GM13977 (cell line): ENCODE measurements around the gene ELF1.

ENCODE experiments used
- DNase-seq: peaks from one replicate; pipeline ENCODE4 v3.0.0; 2012; ENCODE audit warnings: low spot score
- in situ Hi-C: fragments of 300-500 bp; cut with MboI; formaldehyde crosslinking; loops from one replicate; pipeline ENCODE4 v1.12.0; 2022; ENCODE audit warnings: low sequenced_read_pairs, low pct_unique_long_range_greater_than_20kb, mixed read lengths, inconsistent platforms; ENCODE audit not compliant: unreplicated experiment
- TF ChIP-seq, protein P1 (sequence below): IDR thresholded peaks from 2 replicates; pipeline ENCODE4 v1.5.1; 2012; ENCODE audit warnings: mild to moderate bottlenecking, control low read depth; ENCODE audit not compliant: insufficient read depth; ENCODE audit errors: extremely low read depth, missing control alignments

The ELF1 gene

DNA sequence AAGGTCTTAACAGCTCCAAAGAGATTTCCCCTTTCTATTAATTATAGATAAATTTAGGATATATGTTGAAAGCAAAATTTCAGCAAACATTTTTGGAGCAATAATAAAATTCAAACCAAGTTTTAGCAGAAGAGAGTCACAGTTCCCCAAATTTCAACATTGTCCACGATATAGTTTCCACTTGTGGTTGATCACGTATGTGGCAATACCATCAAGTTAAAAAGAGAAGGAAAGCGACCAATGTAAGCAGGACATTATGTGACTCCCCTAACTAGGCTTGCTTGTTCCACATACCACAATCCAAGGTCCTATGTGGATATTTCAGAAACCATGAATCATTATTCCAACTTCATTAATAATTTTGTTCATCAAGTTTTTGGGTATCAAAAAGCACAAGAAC, 52.8 kb downstream of the ELF1 start:
- TF ChIP-seq, protein P1, sequence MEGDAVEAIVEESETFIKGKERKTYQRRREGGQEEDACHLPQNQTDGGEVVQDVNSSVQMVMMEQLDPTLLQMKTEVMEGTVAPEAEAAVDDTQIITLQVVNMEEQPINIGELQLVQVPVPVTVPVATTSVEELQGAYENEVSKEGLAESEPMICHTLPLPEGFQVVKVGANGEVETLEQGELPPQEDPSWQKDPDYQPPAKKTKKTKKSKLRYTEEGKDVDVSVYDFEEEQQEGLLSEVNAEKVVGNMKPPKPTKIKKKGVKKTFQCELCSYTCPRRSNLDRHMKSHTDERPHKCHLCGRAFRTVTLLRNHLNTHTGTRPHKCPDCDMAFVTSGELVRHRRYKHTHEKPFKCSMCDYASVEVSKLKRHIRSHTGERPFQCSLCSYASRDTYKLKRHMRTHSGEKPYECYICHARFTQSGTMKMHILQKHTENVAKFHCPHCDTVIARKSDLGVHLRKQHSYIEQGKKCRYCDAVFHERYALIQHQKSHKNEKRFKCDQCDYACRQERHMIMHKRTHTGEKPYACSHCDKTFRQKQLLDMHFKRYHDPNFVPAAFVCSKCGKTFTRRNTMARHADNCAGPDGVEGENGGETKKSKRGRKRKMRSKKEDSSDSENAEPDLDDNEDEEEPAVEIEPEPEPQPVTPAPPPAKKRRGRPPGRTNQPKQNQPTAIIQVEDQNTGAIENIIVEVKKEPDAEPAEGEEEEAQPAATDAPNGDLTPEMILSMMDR: no peak
- in situ Hi-C loops: no loop called here
- DNase-seq: no peak

DNA sequence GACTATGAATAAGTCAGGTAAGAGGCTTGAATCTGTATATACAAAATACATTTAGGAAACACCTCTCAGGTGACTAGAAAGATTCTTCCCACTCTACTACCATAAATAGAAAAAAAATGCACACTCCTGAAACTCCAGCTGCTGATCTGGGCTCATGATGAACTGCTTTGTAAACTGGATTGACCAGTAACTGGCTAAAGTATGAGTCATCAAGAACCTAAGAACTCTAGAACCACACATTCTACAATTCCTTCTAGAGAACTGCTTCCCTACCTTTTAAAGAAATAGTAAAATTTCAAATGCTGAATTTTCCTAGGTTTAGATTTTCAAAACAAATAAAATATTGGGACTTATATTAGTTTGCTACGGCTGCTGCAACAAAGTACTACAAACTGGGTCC, 55.2 kb downstream of the ELF1 start:
- no peak for DNase-seq
- TF ChIP-seq, protein P1: no peak
- in situ Hi-C loops: no loop called here

DNA sequence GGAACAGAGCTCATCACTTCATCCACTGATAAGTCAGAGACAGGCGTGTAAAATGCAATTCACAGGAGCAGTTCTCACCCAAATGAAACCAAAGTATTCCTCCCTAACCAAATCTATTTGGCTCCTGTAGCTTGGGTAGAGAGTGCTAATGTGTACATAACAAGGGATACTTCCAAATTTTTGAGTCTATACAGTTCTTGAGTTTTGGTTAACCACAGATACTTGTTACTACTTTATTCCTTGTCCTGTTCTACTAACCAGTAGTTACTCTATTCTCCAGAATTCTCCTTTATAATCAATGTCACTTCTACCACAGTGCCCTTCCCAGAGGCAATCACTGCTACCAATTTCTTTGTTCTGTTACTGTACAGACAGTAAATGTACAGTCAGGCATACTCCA, 57.3 kb downstream of the ELF1 start:
- DNase-seq: no peak
- in situ Hi-C loops: no loop called here
- TF ChIP-seq, protein P1: no peak

DNA sequence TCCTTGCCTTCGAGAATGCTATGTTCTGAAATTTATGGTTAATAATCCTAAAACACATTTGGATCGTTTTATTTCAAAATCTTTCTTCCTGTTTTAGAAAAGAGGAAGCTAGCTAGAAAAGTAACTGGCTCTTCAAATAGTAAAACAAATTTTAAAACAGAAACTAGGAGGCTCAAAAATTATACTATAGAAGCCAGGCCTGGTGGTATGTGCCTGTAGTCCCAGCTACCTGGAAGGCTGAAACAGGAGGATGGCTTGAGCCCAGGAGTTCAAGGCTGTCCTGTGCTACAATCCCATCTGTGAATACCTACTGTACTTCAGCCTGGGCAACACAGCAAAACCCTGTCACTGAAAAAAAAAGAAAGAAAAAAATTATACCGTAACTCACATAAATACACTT, 57.9 kb downstream of the ELF1 start:
- no peak for DNase-seq
- TF ChIP-seq, protein P1: no peak
- in situ Hi-C loops: no loop called here

DNA sequence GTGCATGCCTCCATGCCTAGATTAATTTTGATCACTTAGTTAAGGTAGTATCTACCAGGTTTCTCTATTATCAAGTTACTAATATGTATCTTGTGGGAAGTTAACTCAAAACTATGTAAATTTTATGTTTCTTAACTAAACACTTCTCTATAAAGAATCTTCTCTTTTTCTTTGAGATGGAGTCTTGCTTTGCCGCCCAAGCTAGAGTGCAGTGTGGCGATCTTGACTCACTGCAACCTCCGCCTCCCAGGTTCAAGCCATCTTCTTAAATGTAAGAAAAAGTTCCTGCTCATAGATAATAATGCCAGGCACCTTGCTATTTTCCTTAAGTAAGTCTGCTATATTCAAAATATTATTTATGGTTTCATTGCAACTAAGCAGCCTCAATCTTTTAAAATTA, 58.4 kb downstream of the ELF1 start:
- TF ChIP-seq, protein P1: no peak
- in situ Hi-C loops: no loop called here
- no peak for DNase-seq

DNA sequence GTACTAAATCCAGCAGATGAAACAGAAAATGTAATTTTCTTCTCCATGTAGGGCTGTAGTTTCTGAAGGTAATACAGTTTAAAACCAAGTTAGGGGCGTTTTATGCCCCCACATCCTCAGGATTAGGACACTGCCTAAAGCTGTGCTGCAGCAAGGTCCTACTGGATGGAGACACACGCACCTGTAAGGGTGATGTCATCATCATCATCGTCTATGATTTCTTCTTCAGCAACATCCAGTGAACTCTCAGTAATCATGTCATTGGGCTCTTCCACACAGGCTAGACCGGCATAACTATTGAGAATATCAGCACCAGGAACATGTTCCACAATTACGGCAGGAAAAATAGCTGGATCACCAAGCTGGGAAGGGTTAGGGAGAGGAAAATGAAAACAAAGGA, 60.5 kb downstream of the ELF1 start:
- TF ChIP-seq, protein P1: no peak
- no peak for DNase-seq
- in situ Hi-C loops: no loop called here

DNA sequence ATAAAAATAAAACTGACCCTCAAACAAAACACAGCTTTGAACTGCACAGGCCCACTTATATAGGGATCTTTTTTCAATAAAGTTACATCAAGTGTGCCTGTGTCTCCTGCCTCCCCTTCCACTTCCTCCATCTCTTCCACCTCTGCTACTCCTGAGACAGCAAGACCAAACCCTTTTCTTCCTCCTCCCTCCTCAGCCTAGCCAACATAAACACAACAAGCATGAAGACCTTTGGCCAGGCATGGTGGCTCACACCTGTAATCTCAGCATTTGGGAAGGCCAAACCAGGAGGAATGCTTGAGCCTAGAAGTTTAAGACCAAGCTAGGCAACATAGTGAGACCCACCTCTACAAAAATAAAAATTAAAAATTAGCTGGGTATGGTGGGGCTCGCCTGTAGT, 72.6 kb downstream of the ELF1 start:
- TF ChIP-seq, protein P1: no peak
- in situ Hi-C loops: no loop called here
- DNase-seq: no peak
